ENCODE measurements around the gene CD320.
"Not testable (repeated sequence)": the region's sequence is repeated elsewhere in the genome, so short reads cannot be mapped to it uniquely, and the experiment has no call there.

The CD320 gene
- 19.5 to 30.1 reads per million in 2 donors for total RNA-seq

DNA sequence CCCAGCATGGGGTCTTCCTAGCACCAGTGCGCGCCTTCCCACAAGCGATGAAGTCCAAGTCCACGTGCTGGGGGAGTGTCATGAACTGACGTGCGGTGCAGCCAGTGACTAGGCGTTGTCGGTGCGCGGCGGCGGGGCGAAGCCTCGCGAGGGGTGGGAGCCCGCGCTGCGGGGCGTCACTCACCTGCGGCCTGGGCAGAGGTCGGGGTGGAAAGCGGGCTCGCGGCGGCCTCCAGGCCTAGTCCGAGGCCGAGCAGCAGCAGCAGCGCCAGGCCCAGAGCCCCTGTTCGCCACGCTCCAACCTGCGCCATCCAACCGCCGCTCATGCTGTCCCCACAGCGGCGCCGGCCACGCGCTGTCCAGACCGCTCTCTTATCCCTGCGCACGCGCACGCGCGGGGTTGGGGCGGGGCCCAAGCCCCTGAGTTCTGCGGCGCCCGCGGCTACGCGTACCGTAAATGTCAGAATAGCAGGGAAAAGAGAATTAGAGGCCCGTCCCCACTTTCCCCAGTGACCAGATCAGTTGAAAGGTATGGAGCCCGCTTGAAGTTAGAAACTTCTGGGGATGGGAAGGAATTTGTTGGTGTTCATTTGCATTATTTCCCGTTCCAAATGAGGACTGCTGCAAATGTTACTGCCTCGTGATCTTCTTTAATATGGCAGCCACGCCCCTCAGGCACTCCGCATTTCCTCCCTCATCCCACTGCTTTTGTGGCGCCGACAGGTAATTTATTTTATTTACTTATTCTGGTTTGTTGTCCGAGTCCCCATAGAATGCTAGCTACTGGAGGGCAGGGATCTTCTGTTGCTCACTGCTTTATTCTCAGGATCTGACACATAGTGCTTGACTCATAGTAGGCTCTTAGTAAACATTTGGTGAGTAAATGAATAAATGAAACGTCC lies at the start of gene CD320:
Gene CD320, minus strand, starts transcription at position 394 of the 902 bp plus-strand sequence. Its CDS starts 68 bp downstream, at position 326.
- peak; percentile 78 for DNase-seq

GRCh38 chr19:8357007-8357521 lies 48.9 kb upstream of the CD320 start:
- no peak for DNase-seq

- DNase-seq = no peak
Observed at GRCh38 chr19:8355631-8356402, 47.7 kb upstream of the CD320 start.

DNA sequence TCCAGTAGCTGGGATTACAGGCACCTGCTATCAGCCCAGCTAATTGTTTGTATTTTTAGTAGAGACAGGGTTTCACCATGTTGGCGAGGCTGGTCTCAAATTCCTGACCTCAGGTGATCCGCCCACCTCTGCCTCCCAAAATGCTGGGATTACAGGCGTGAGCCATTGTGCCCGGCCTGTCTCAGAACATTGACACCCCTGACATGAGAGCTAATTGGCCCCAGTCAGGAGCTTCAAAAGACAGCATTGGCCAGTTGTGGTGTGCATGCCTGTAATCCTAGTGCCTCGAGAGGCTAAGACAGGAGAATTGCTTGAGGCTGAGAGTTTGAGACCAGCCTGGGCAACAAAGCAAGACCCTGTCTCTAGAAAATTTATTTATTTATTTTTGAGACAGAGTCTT lies 44.7 kb upstream of the CD320 start:
- DNase-seq = not testable (repeated sequence)

GRCh38 chr19:8352134-8352827 lies 44.1 kb upstream of the CD320 start:
- DNase-seq = no peak

- not testable (repeated sequence) for DNase-seq
Observed at GRCh38 chr19:8349629-8350372, 41.6 kb upstream of the CD320 start.

DNA sequence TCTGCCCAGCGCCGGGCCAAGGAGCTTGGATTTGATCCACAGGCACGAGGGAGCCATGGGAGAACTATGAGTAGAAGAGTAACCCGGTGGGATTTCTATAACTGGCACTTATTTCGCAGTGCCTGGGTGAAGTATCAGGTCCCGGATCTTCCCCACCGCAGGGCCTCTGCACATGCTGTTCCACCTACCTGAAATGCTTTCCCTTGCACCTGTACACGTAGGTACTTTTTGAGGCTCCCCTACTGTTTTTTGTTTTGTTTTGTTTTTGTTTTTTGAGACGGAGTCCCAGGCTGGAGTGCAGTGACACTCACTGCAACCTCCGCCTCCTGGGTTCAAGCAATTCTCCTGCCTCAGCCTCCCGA lies 35.3 kb upstream of the CD320 start:
- no peak for DNase-seq

DNA sequence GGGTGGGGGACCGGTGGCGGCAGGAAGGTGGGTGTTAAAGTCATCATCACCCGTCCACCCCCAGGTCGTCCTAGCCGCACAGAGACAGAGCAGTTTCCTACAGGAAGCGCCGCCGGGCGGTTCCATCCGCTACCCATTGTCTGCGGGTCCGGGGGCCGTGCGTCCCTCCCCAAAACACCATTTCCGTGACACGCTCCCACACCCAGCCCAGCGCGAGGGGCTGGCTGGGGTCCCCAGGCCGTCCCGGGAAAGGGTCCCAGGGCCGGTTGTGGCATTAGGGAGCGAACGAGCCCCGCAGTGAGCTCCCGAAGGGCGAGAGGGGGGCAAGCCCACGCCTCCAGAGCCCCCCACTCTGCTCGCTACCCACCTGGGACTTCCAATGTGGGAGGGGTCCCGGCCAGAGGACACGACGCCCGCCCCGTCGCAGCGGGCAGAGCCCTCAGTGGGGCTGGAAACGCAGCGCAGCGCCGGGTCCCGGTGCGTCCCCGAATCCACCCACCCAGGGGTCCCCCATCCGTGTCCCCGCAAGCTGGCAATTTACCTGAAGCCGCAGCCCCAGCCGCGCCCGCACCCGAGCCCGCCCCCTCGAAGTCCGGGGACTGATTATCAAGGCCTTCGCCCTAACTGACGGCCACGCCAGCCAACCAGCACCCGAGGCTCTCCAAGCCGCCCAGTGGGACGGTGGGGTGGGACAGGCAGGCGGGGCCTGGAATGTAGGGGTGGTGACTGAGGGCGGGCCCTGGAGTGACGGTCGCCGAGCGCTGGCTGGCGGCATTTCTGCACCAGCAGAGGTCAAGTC lies 34.7 kb upstream of the CD320 start, which contains the start of gene KANK3:
Gene KANK3, minus strand, starts transcription at position 579 of the 799 bp plus-strand sequence. CDS start 5,434 bp downstream, outside the sequence.
- DNase-seq = peak; percentile 88

DNA sequence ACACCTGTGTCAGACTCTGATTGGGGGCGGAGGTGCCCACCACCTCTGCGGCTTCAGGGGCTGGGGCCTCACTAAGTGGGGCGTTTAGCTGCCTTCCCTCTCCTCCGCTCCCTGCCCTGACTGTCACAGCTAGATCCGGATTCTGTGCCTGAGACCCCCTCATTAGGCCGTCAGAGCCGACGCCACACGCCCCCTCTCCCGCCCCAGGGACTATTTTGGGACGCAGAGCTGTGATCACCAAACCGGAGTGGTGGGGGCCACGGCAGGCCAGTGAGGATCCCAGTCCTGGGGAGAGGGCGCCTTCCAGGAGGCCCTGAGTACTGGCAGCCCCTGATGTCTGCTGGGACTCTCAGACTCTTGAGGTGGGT lies 34.1 kb upstream of the CD320 start:
- no peak for DNase-seq

GRCh38 chr19:8341504-8341903 lies 33.3 kb upstream of the CD320 start:
- DNase-seq = not testable (repeated sequence)

GRCh38 chr19:8340341-8341096 lies 32.4 kb upstream of the CD320 start:
- no peak for DNase-seq

DNA sequence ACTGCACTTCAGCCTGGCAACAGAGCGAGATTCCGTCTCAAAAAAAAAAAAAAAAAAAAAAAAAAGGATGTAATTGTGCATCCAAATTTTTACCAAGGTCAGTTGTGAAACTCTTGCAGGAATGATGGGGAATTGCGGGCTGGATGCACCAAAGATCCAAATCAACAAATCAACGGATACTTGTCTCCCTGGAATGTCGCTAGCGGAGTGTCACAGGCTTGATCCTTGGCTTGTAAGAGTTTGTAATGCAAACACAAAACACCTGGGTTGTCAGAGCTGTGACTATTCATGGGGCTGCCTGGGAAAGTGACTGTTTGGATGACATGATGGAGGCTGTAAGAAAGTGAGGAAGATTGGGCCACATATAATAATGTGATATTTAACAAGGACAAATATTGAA lies 30.7 kb upstream of the CD320 start:
- no peak for DNase-seq

GRCh38 chr19:8337728-8338127 lies 29.6 kb upstream of the CD320 start:
- DNase-seq = no peak

- DNase-seq = no peak
Observed at GRCh38 chr19:8336660-8337059, 28.5 kb upstream of the CD320 start.

DNA sequence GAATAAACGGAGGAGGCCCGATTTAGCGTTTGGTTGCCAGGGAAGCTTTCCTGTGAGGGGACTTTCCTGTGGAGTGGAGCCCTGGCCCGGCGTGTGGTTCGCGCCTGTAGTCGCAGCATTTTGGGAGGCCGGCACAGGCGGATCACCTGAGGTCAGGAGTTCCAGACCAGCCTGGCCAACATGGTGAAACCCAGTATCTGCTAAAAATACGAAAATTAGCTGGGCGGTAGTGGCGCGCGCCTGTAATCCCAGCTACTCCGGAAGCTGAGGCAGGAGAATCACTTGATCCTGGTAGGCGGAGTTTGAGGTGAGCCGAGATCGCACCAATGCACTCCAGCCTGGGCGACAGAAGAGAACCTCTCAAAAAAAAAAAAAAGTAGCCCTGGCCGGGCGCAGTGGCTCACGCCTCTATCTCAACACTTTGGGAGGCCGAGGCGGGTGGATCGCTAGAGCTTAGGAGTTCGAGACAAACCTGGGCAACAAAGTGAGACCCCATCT lies 28.0 kb upstream of the CD320 start:
- DNase-seq = no peak

DNA sequence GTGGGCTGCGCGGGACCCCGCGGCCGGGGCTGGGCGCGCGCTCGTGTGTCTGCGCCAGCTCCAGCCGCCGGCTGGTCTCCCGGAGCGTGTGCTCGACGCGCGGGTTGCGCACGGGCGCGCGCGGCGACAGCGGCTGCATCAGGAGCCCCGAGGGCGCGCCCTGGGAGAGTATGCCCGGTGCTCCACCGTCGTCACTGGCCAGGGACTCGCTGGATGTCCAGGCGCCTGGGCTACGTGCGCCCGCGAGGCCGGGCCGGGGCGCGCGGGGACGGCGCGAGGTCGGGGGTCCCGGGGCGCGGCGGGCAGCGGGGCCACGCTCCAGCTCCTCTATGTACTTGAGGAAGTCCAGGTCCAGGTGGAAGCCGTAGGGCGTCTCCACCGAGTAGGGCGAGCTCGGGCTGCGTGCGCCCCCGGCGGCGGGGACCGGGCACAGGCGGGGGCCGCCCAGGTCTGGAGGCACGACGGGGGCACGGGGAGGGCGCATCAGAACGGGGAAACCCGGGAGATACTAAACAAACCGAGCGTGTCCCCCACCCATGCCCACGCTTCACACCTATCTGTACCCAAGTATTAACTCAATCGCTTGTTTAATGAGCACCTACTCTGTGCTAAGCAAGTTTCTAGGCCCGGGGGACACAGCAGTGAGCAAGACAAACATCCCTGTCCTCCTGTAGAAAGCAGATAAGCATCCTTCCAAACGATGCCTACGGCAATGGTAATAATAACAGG lies 27.3 kb upstream of the CD320 start:
- DNase-seq = no peak

DNA sequence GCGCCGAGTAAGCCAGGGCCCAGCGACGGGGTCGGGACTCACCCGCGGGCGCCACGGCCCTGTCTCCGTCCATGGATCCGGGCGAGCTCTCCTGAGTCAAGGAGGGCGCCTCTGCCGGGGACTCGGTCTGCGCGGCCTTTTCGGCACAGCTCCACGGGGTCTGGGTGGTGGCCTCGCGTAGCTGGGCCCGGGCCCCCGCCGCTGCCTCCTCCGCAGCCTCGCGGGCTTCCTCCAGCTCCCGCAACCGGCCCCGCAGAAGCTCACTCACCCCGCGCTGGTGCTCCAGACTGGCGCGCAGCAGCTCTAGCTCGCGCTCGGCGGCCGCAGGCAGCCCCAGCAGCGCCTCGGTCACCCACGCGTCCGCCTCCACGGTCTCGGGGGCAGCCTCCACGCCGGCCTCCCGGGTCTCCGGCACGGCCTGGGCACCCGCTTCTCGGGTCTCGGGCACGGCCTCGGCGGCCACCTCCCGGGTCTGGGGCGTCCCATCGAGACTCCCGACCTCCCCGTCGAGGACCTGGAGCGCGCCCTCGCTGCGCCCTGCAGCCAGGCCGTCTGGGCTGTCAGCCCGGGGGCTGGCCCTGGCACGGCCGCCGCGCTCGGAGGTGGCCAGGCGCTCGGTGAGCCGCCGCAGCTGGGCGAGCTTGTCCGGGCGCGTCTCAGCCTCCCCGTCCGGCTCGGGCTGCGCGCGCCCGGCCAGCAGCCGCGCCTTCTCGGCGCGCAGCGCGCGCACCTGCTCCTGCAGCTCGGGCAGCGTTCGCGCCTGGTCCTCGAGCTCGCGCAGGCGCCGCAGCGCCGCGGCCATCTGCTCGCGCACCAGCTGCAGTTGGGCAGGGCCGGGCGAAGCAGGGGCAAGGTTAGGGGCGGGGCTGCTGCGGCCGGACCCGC lies 26.5 kb upstream of the CD320 start:
- no peak for DNase-seq

DNA sequence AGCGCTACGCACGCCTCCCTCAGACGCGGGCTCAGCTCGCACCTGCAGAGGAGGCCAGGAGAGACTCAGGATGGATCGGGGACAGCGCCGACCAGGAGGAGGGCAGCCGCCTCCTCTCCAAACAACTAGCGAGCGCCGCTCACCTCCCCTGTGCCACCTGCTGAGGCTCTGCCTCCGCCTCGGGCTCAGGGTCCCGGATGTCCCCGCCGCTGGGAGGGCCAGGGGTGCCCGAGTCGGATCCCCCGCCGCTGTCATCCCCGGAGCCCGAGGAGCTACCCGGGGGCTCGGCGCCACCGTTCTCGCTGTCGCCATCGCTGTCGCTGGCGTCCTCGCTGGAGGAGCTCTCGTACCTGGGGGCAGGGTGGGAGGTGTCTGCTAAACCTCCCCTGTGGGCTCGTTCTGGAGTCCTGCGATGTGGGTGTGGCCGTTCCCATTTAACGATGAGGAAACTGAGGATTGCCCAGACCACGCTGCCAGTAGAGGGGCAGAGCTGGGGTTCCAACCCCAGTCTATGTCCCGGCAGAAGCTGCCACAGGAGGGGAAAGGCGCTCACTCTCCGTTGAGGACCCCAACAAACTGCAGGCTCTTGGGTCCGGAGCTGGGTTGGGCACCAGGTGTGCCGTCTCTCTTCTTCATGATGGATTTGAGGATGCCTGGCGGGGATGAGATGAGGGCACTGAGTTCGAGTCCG lies 25.8 kb upstream of the CD320 start:
- DNase-seq = no peak

All from T-helper 9 cell (primary cell).